Measurements from ENCODE around the gene MAGEB1.

Gene MAGEB1

GRCh38 chrX:30296408-30297254 lies 49.7 kb downstream of the MAGEB1 start:
- no peak for DNase-seq

DNA sequence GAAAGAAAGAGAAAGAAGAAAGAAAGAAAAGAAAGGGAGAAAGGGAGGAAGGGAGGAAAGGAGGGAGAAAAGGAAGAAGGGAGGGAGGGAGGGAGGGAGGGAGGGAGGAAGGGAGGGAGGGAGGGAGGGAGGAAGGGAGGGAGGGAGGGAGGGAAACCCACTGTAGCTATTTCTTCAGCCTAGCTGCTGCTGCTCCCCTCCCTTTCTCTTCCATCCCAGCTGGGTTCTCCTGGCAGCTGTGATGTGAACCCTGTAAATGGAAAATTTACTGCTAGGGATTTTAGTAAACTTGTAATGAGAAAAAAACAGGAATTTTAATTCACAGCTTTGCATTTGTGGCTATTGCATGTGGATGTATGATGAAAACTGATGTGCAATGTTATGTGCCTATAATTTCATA lies 54.3 kb downstream of the MAGEB1 start:
- DNase-seq, result no peak

Measured in GDM1 (cell line).